Left renal cortex interstitium (tissue), 4 donors: ENCODE results near the gene ARHGEF3. TPM values are rescaled to one million over a fixed set of nuclear protein-coding genes. Genes with fewer than 3 reads are reported as not detected.
"Not testable (repeated sequence)": the region's sequence is repeated elsewhere in the genome, so short reads cannot be mapped to it uniquely, and the experiment has no call there.

Experiments used
- DNase-seq, 4 donors: peaks; one replicate each; pipeline ENCODE4 v3.0.0-alpha.2; 2013; ENCODE audit warnings: low read depth in 4 of 4, low spot score in 2 of 4, missing footprints in 1 of 4
- polyA plus RNA-seq, 4 donors: library from polyadenylated mRNA; unstranded; fragments of 120-200 nt; gene quantifications; one replicate each; pipeline ENCODE4 v1.2.1, GENCODE V29; 2013; ENCODE audit not compliant: insufficient read length in 4 of 4

The ARHGEF3 gene
- polyA plus RNA-seq, 4 donors = 70.9 to 84.1 (median 79.2) TPM

GRCh38 chr3:56692001-56692365, 109.8 kb downstream of the ARHGEF3 start:
- not testable (repeated sequence) for DNase-seq

GRCh38 chr3:56691165-56692000, 110.4 kb downstream of the ARHGEF3 start:
- no peak for DNase-seq

DNA sequence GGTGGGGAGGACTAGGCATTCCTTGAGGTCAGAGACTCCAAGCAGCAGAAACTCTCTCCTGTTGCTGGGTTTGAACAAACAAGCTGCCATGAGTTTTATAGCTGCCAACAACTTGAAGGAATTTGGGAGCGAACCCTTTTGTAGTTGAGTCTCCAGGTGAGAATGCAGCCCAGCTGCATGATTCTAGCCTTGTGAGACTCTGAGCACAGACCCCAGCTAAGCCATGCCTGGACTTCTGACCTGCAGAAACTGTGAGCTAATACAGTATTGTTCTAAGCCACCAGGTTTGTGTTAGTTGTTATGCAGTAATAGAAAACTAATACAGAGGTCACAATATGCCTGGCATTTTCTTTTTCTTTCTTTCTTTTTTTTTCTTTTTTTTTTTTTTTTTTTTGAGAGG, 112.4 kb downstream of the ARHGEF3 start:
- DNase-seq = no peak

DNA sequence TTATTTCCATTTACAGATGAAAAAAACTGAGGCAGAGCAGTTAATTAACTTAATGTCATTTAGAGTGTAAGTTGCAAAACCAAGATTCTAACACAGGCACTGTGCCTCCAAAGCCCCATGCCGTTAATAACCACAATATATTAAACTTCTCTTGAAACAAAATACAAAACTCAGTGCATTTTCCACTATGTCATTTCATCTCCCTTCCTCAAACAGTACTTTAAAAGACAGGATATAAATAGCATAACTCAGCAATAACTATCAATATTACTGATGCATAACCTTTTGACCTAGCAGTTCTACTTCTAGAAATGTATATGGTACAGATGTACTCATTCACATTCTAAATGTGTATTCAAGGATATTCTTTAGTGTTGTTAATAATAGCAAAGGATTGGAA, 113.6 kb downstream of the ARHGEF3 start:
- DNase-seq = no peak

DNA sequence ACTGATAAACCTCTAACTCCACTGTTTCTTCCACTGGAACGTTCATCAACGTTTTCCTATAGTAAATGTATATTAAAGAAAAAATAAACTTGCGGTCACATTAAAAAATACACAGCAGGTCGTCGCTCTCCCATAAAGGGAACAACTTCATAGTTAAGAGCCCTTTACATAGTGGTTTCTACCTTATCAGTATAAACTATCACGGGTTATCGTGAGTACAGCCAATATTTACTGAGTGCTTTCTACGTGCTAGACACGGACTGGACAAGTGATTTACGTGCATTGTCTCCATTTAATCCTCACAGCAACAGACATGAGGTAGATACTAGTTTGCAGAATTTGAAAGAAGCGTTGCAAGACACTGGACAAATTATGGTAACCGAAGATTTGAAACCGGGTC, 117.7 kb downstream of the ARHGEF3 start:
- no peak for DNase-seq

GRCh38 chr3:56683122-56683817, 118.5 kb downstream of the ARHGEF3 start, which contains the start of gene TASOR:
TSS of gene TASOR (minus strand) at chr3:56683265. CDS start at chr3:56683006, 259 bp downstream.
- peak in 3 of 4 donors; percentile 56 to 71 (median 66) for DNase-seq

GRCh38 chr3:56682462-56683121, 119.2 kb downstream of the ARHGEF3 start:
- peak; percentile 62 to 78 (median 68) for DNase-seq

GRCh38 chr3:56681984-56682461, 119.7 kb downstream of the ARHGEF3 start:
- peak in 1 of 4 donors; percentile 73 for DNase-seq

DNA sequence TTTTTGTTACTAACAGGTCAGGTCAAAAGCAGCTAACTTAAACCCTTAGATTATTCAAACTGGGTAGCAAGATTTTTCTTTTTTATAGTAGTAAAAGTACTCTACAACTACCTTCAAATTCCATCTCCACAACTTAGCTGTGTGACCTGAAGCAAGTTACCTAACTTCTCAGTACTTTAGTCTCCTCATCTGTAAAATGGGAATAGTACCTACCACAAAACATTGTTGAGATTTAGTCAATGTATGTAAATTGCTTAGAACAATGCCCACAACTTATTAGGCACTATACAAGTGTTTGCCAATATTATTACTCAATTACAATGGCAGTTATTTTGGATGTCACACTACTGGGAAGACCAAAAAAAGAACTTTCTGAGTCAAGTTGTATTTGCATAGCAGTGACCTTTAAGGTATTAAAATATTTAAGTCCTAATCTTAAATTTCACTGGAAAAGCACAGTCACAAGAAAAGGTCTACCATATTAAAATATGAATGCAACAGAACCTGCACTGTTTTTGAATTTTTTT, 121.6 kb downstream of the ARHGEF3 start:
- no peak for DNase-seq

Other genes with a start within 250 kb of the ARHGEF3 start
- gene CCDC66, start 244.8 kb downstream of the ARHGEF3 start, polyA plus RNA-seq = 10 to 100 TPM; 25.7 to 59.7 (median 41.8) TPM
- gene TASOR, start 118.7 kb downstream of the ARHGEF3 start, polyA plus RNA-seq = 10 to 100 TPM; 67.1 to 95.1 (median 76.1) TPM